Testis (tissue), 2 donors: Measurements from ENCODE around the gene VWA3A.

ENCODE experiments used
- POLR2A ChIP-seq: fragments of 450-650 bp; IDR thresholded peaks from one replicate; pipeline ENCODE4 v1.6.1; 2017; ENCODE audit warnings: antibody characterized with exemption, mild to moderate bottlenecking, moderate library complexity
- TF ChIP-seq, protein P1 (sequence below), 3 experiments: fragments of 450-650 bp in 2 of 3; fragments of 200-600 bp in 1 of 3; sonication (generic) in 1 of 3; IDR thresholded peaks; one replicate each; pipeline ENCODE4 v1.5.1; 2016 to 2019; ENCODE audit warnings: antibody characterized with exemption in 3 of 3, mild to moderate bottlenecking in 2 of 3, moderate library complexity in 1 of 3

DNA sequence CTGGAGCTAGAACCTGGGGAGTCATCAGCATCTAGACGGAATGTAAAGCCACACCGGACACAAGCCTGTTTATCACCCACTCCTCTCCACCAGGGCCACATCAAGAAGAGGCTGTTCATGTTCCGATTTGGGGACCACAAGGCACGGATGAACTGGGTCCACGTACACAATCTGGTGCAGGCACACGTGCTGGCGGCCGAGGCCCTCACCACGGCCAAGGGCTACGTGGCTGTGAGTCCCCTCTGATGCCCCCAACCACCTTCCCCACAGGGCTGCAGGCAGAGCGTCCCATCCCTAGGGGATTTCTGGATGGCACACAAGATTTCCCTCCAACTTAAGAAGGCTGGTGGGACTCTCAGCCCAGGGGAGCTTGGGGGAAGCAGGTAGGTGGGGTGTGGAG is 89.1 kb downstream of the VWA3A start:
- no peak for TF ChIP-seq POLR2A
- TF ChIP-seq, protein P1, sequence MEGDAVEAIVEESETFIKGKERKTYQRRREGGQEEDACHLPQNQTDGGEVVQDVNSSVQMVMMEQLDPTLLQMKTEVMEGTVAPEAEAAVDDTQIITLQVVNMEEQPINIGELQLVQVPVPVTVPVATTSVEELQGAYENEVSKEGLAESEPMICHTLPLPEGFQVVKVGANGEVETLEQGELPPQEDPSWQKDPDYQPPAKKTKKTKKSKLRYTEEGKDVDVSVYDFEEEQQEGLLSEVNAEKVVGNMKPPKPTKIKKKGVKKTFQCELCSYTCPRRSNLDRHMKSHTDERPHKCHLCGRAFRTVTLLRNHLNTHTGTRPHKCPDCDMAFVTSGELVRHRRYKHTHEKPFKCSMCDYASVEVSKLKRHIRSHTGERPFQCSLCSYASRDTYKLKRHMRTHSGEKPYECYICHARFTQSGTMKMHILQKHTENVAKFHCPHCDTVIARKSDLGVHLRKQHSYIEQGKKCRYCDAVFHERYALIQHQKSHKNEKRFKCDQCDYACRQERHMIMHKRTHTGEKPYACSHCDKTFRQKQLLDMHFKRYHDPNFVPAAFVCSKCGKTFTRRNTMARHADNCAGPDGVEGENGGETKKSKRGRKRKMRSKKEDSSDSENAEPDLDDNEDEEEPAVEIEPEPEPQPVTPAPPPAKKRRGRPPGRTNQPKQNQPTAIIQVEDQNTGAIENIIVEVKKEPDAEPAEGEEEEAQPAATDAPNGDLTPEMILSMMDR (IDR thresholded peaks at IDR 0.05) = no peak
